ENCODE measurements around the gene EMC9. TPM values are rescaled to one million over a fixed set of nuclear protein-coding genes. Genes with fewer than 3 reads are reported as not detected.

EMC9 gene
- total RNA-seq, 1 experiment from 2014 or later = 42.0 TPM

DNA sequence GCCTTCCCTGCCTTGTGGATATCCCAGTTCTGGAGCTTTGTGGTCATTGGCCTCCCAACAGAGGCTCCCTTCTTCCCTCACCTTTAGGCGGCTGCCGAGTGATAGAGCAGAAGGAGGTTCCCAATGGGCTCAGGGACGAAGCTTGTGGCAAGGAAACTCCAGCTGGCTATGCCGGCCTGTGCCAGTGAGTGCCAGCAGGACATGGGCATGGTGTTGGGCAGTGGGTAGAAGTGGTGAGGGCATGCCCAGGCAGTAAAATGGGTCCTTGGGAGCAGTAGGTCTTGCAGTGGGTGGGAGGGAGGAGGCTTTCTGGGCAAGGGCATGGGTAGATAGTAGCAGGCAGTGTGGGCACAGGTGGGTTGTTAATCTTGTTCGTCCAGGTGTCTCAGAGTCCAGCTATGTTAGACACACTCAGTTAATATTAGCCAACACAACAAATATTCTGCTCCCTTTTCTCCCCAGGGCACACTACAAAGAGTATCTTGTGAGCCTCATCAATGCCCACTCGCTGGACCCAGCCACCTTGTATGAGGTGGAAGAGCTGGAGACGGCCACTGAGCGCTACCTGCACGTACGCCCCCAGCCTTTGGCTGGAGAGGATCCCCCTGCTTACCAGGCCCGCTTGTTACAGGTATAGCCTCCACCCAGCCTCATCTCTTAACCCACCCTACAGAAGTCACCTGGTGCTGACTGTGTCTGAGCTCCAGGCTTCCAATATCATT lies 18.5 kb upstream of the EMC9 start:
- Histone ChIP-seq H3K9me2 (ENCODE audit: insufficient read depth) (no peaks in the 10 kb centered on the region), H4K20me1 (ENCODE audit: insufficient read depth) (no peaks in the 10 kb centered on the region), H3K79me2 (ENCODE audit: insufficient read depth, low read length) (no peaks in the 10 kb centered on the region), H3K4me2 (ENCODE audit: low read length) (no peak overlapping the region), H3K4me3 (replicated peaks in 1 of 2; ENCODE audit: low read depth in 1 of 2, low read length in 2 of 2) (no peak overlapping the region), H3K27me3 (ENCODE audit: insufficient read depth, low read length) (no peaks in the 10 kb centered on the region), H3K27ac (ENCODE audit: low read depth, low read length) (peak overlapping the region; percentile 84), H3K36me3 (ENCODE audit: control insufficient read depth in 1 of 2, insufficient read depth in 2 of 2, low read length in 2 of 2) (peaks cover 27 to 44% of the 10 kb centered on the region in 2 experiments; a peak in 3 of 4 replicates), H2AFZ (ENCODE audit: low read depth, low read length, poor library complexity, severe bottlenecking) (no peak overlapping the region), H3K4me1 (ENCODE audit: control insufficient read depth in 1 of 2, insufficient read depth in 2 of 2, low read length in 2 of 2) (peaks cover 15 to 21% of the 10 kb centered on the region in 2 experiments), H3K9me3 (ENCODE audit: control insufficient read depth in 1 of 2, insufficient read depth in 1 of 2, low read depth in 1 of 2, low read length in 2 of 2) (no peaks in the 10 kb centered on the region), H3K9ac (ENCODE audit: low read length) (no peak overlapping the region)
- intact Hi-C loops (cut with micrococcal nuclease) = loop anchor here (2.0 kb wide), 1 partner anchor 45 kb away; the partner anchor contains the start of genes DCAF11 and NRL
- ChIA-PET CTCF (interaction anchor here (1.0 to 3.2 kb wide), 6 partner anchors 13 to 51 kb away, joined by 3 to 19 read pairs (median 7); partner anchors contain the start of genes EMC9, PSME1, PSME2 and RNF31), POLR2A (interaction anchor here (1.0 to 3.1 kb wide), 5 partner anchors 13 to 82 kb away, joined by 3 to 18 read pairs (median 9); partner anchors contain the start of genes DCAF11, NRL, PCK2 and PSME2), RAD21 (ENCODE audit: low non-redundant PET in 1 of 2, low total read pairs in 2 of 2, uncharacterized antibody in 2 of 2, unreplicated experiment in 2 of 2) (interaction anchor here in 1 of 2 experiments (1.1 kb wide), 1 partner anchor 102 kb away, joined by 3 read pairs; no protein-coding TSS in a partner anchor)
- no peak for TF ChIP-seq SRF (IDR thresholded peaks at IDR 0.05; ENCODE audit: low read depth)
- TF ChIP-seq, protein P1, sequence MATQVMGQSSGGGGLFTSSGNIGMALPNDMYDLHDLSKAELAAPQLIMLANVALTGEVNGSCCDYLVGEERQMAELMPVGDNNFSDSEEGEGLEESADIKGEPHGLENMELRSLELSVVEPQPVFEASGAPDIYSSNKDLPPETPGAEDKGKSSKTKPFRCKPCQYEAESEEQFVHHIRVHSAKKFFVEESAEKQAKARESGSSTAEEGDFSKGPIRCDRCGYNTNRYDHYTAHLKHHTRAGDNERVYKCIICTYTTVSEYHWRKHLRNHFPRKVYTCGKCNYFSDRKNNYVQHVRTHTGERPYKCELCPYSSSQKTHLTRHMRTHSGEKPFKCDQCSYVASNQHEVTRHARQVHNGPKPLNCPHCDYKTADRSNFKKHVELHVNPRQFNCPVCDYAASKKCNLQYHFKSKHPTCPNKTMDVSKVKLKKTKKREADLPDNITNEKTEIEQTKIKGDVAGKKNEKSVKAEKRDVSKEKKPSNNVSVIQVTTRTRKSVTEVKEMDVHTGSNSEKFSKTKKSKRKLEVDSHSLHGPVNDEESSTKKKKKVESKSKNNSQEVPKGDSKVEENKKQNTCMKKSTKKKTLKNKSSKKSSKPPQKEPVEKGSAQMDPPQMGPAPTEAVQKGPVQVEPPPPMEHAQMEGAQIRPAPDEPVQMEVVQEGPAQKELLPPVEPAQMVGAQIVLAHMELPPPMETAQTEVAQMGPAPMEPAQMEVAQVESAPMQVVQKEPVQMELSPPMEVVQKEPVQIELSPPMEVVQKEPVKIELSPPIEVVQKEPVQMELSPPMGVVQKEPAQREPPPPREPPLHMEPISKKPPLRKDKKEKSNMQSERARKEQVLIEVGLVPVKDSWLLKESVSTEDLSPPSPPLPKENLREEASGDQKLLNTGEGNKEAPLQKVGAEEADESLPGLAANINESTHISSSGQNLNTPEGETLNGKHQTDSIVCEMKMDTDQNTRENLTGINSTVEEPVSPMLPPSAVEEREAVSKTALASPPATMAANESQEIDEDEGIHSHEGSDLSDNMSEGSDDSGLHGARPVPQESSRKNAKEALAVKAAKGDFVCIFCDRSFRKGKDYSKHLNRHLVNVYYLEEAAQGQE (IDR thresholded peaks at IDR 0.05; ENCODE audit: low read depth) = no peak
- no peak for TF ChIP-seq SIN3A (IDR thresholded peaks at IDR 0.05; ENCODE audit: low read depth)
- no peak for TF ChIP-seq SP1 (IDR thresholded peaks at IDR 0.05; ENCODE audit: low read depth)
- TF ChIP-seq EZH2 (IDR thresholded peaks at IDR 0.05) = no peak
- DNase-seq (ENCODE audit: low read depth, low spot score) (no peak), ATAC-seq (no peak)
- no TSS peak for BruUV-seq (replicated peaks)
